ENCODE results near the gene SLC26A2. TPM values are rescaled to one million over a fixed set of nuclear protein-coding genes. Genes with fewer than 3 reads are reported as not detected.

SLC26A2 gene
- total and polyA plus RNA-seq, 7 donors = 6.4 to 88.8 (median 12.1) TPM

- H3K27ac ChIP-seq = peak overlapping the region; percentile 92 to 97 (median 95)
- 12 to 13% methylated on average over 8 of the region's 8 CpGs for WGBS, 2 donors
- intact Hi-C loops (cut with DNase I) = loop anchor here (10.0 kb wide), 1 partner anchor 213 kb away; no protein-coding TSS in a partner anchor
- TF ChIP-seq CTCF (IDR thresholded peaks at IDR 0.05) (peak; percentile 30 to 60 (median 52)), POLR2A (IDR thresholded peaks at IDR 0.05) (no peak)
- H3K9me3 ChIP-seq = no peaks in the 10 kb centered on the region
- DNase-seq = peak; percentile 64
- peaks cover 0 to 43% (median 28%) of the 10 kb centered on the region in 4 donors for H3K4me1 ChIP-seq
- H3K36me3 ChIP-seq = peaks cover 0 to 33% (median 3%) of the 10 kb centered on the region in 4 donors
- no peaks in the 10 kb centered on the region for H3K27me3 ChIP-seq
- peak overlapping the region; percentile 87 to 99 (median 98) for H3K4me3 ChIP-seq
Measured at GRCh38 chr5:150001660-150002486, 41.3 kb downstream of the SLC26A2 start.

- intact Hi-C loops (cut with DNase I) = loop anchor here (10.0 kb wide), 1 partner anchor 208 kb away; no protein-coding TSS in a partner anchor
- H3K36me3 ChIP-seq = peaks cover 8 to 74% (median 18%) of the 10 kb centered on the region in 4 donors
- H3K4me1 ChIP-seq = peaks cover 0 to 26% (median 18%) of the 10 kb centered on the region in 4 donors
Measured at GRCh38 chr5:150006318-150006717, 45.8 kb downstream of the SLC26A2 start.

GRCh38 chr5:150007050-150007449, 46.5 kb downstream of the SLC26A2 start:
- Histone ChIP-seq H3K36me3 (peaks cover 8 to 80% (median 19%) of the 10 kb centered on the region in 4 donors), H3K27ac (no peak overlapping the region), H3K4me1 (peaks cover 0 to 19% (median 11%) of the 10 kb centered on the region in 4 donors), H3K9me3 (no peaks in the 10 kb centered on the region), H3K27me3 (no peaks in the 10 kb centered on the region), H3K4me3 (no peak overlapping the region)
- no peak for DNase-seq
- TF ChIP-seq EP300 (IDR thresholded peaks at IDR 0.05) = no peak
- TF ChIP-seq POLR2AphosphoS5 (IDR thresholded peaks at IDR 0.05) = no peak
- TF ChIP-seq CTCF (IDR thresholded peaks at IDR 0.05) = no peak
- TF ChIP-seq POLR2A (IDR thresholded peaks at IDR 0.05) = no peak
- intact Hi-C loops (cut with DNase I) = loop anchor here (10.0 kb wide), 1 partner anchor 208 kb away; no protein-coding TSS in a partner anchor

More at GRCh38 chr5:150006318-150006717, 45.8 kb downstream of the SLC26A2 start:
- no peak overlapping the region for H3K27ac ChIP-seq
- WGBS, 2 donors = 92 to 94% methylated on average over 4 of the region's 4 CpGs
- H3K27me3 ChIP-seq = no peaks in the 10 kb centered on the region
- TF ChIP-seq POLR2A (IDR thresholded peaks at IDR 0.05) (no peak), CTCF (IDR thresholded peaks at IDR 0.05) (no peak), POLR2AphosphoS5 (IDR thresholded peaks at IDR 0.05) (no peak), EP300 (IDR thresholded peaks at IDR 0.05) (no peak)
- no peaks in the 10 kb centered on the region for H3K9me3 ChIP-seq
- no peak overlapping the region for H3K4me3 ChIP-seq
- DNase-seq = no peak

- H3K27ac ChIP-seq = no peak overlapping the region
- no peak overlapping the region for H3K4me3 ChIP-seq
- H3K9me3 ChIP-seq = no peaks in the 10 kb centered on the region
- no peaks in the 10 kb centered on the region for H3K27me3 ChIP-seq
- peaks cover 28 to 96% (median 44%) of the 10 kb centered on the region in 4 donors for H3K36me3 ChIP-seq
- H3K4me1 ChIP-seq = peaks cover 0 to 6% (median 0%) of the 10 kb centered on the region in 4 donors
- intact Hi-C loops (cut with DNase I) = loop anchor here (10.0 kb wide), 1 partner anchor 205 kb away; no protein-coding TSS in a partner anchor
- no peak for DNase-seq
- 95 to 97% methylated on average over 6 of the region's 6 CpGs for WGBS, 2 donors
- TF ChIP-seq POLR2A (IDR thresholded peaks at IDR 0.05) (no peak), EP300 (IDR thresholded peaks at IDR 0.05) (no peak), POLR2AphosphoS5 (IDR thresholded peaks at IDR 0.05) (no peak), CTCF (IDR thresholded peaks at IDR 0.05) (no peak)
Measured at GRCh38 chr5:150009671-150010387, 49.3 kb downstream of the SLC26A2 start.

Measured in sigmoid colon (tissue), 7 donors.